ENCODE data around the gene GATA3. TPM values are rescaled to one million over a fixed set of nuclear protein-coding genes. Genes with fewer than 3 reads are reported as not detected.

Gene GATA3
- total RNA-seq, 1 donor: not detected

DNA sequence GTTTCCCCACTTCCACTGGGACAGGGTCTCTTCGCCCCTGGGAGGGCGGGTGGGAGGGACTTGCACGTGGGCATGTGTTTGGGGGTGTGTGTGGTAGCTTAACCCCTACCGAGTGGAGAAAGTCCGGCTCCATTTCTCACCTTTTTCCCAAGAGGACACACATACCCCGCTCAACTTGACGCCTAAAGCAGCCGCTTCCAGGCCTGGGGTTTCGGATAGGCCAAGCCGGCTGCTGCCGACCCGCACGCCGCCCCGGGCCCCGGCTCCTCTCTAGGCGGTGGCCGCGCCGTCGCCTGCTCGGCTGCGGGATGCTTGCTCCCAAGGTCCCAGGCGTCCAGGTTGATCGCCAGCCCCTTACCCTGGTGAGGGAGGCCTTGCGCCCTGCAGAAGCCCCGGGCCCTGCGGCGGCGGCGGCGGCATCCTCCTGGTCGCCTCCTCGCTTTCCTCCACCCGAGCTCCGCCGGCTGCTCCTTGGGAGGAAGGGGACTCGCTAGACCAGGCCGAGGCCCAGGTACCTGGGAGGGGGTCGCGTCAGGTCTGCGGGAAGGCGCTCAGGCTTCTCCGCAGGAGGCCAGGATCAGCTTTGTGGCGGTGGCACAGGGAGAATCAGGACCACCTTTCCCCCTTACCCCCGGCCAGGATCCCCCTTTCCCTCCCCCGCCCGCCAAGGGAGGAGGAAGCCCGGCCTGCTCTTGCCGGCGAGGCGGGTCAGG is 3.2 kb upstream of the GATA3 start:
- Histone ChIP-seq H3K4me2 (ENCODE audit: insufficient read depth, low read length) (no peak overlapping the region), H3K4me1 (ENCODE audit: insufficient read depth, low read length) (peaks cover 6% of the 10 kb centered on the region), H3K79me2 (ENCODE audit: insufficient read depth, low read length) (no peaks in the 10 kb centered on the region), H3K9me3 (ENCODE audit: low read depth, low read length) (no peaks in the 10 kb centered on the region), H2AFZ (ENCODE audit: low read length) (no peak overlapping the region), H3K36me3 (ENCODE audit: insufficient read depth, low read length) (no peaks in the 10 kb centered on the region), H3K27ac (ENCODE audit: low read depth, low read length) (no peak overlapping the region), H4K20me1 (ENCODE audit: insufficient read depth, low read length) (no peaks in the 10 kb centered on the region), H3K4me3 (ENCODE audit: insufficient read depth, low read length) (no peak overlapping the region), H3K27me3 (ENCODE audit: insufficient read depth, low read length) (peaks cover 94% of the 10 kb centered on the region)
- TF ChIP-seq, protein P1, sequence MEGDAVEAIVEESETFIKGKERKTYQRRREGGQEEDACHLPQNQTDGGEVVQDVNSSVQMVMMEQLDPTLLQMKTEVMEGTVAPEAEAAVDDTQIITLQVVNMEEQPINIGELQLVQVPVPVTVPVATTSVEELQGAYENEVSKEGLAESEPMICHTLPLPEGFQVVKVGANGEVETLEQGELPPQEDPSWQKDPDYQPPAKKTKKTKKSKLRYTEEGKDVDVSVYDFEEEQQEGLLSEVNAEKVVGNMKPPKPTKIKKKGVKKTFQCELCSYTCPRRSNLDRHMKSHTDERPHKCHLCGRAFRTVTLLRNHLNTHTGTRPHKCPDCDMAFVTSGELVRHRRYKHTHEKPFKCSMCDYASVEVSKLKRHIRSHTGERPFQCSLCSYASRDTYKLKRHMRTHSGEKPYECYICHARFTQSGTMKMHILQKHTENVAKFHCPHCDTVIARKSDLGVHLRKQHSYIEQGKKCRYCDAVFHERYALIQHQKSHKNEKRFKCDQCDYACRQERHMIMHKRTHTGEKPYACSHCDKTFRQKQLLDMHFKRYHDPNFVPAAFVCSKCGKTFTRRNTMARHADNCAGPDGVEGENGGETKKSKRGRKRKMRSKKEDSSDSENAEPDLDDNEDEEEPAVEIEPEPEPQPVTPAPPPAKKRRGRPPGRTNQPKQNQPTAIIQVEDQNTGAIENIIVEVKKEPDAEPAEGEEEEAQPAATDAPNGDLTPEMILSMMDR (IDR thresholded peaks at IDR 0.05; ENCODE audit: extremely low read depth, low read depth, low read length): no peak
- peak; percentile 89 for DNase-seq (ENCODE audit: insufficient read length, low spot score, missing footprints)

DNA sequence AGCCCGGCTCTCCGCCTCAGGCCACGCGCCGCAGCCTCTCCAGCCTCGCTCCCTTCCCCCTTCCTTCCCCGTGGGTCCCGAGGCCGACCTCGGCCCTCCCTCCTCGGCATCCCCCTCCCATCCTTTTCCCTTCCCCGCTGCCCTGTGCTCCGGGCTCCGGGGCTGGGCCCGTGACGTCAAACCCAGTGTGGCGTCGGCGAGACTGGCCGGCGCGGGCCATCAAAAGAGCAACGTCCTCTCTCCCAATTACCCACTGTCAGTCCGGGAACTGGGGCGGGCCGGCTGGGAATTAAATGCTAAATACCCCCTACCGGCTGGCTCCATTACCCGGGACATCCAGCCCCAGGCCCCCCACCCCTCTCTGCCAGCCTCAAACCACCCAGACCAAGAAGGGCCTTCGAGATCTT is 2.6 kb upstream of the GATA3 start:
- TF ChIP-seq, protein P1 (IDR thresholded peaks at IDR 0.05; ENCODE audit: extremely low read depth, low read depth, low read length): no peak
- Histone ChIP-seq H3K79me2 (ENCODE audit: insufficient read depth, low read length) (no peaks in the 10 kb centered on the region), H3K4me1 (ENCODE audit: insufficient read depth, low read length) (peaks cover 6% of the 10 kb centered on the region), H3K9me3 (ENCODE audit: low read depth, low read length) (no peaks in the 10 kb centered on the region), H3K4me2 (ENCODE audit: insufficient read depth, low read length) (no peak overlapping the region), H3K36me3 (ENCODE audit: insufficient read depth, low read length) (no peaks in the 10 kb centered on the region), H3K4me3 (ENCODE audit: insufficient read depth, low read length) (no peak overlapping the region), H2AFZ (ENCODE audit: low read length) (no peak overlapping the region), H3K27ac (ENCODE audit: low read depth, low read length) (no peak overlapping the region), H4K20me1 (ENCODE audit: insufficient read depth, low read length) (no peaks in the 10 kb centered on the region), H3K27me3 (ENCODE audit: insufficient read depth, low read length) (peaks cover 93% of the 10 kb centered on the region)
- peak; percentile 81 for DNase-seq (ENCODE audit: insufficient read length, low spot score, missing footprints)

DNA sequence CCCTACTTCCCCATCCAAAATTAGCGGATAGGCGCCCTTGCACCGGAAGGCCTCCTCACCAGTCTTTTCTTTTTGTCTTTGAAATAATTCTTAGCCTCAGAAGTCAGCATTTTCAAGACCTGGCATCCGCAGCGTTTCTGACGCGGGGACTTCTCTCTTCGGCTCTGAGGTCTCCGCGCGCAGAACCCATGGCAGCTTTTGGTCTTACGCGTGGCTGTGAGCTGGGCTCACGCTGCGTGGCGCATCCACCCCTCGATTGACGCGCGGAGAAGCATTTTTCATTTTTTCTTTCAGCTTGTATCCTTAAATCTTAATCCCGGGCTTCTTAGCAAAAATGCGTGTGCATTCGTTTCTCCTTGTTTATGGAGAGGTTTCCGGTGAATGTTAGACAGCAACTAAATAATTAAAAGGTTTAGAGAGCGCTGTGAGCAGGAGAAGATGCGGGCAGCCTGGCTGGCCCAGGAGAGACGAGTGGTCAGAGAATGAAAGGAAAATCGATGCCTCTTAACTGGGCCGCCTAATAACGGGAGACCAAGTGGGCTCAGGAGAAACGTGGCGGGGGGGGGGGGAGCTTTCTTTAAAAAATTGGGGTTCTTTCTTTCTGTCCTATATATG is 2.0 kb upstream of the GATA3 start:
- DNase-seq (ENCODE audit: insufficient read length, low spot score, missing footprints): peak; percentile 85
- Histone ChIP-seq H3K4me3 (ENCODE audit: insufficient read depth, low read length) (no peak overlapping the region), H3K27ac (ENCODE audit: low read depth, low read length) (no peak overlapping the region), H3K4me1 (ENCODE audit: insufficient read depth, low read length) (peaks cover 6% of the 10 kb centered on the region), H3K36me3 (ENCODE audit: insufficient read depth, low read length) (no peaks in the 10 kb centered on the region), H2AFZ (ENCODE audit: low read length) (no peak overlapping the region), H3K4me2 (ENCODE audit: insufficient read depth, low read length) (peak overlapping the region; percentile 7), H3K27me3 (ENCODE audit: insufficient read depth, low read length) (peaks cover 89% of the 10 kb centered on the region), H4K20me1 (ENCODE audit: insufficient read depth, low read length) (no peaks in the 10 kb centered on the region), H3K9me3 (ENCODE audit: low read depth, low read length) (no peaks in the 10 kb centered on the region), H3K79me2 (ENCODE audit: insufficient read depth, low read length) (no peaks in the 10 kb centered on the region)
- TF ChIP-seq, protein P1 (IDR thresholded peaks at IDR 0.05; ENCODE audit: extremely low read depth, low read depth, low read length): no peak

DNA sequence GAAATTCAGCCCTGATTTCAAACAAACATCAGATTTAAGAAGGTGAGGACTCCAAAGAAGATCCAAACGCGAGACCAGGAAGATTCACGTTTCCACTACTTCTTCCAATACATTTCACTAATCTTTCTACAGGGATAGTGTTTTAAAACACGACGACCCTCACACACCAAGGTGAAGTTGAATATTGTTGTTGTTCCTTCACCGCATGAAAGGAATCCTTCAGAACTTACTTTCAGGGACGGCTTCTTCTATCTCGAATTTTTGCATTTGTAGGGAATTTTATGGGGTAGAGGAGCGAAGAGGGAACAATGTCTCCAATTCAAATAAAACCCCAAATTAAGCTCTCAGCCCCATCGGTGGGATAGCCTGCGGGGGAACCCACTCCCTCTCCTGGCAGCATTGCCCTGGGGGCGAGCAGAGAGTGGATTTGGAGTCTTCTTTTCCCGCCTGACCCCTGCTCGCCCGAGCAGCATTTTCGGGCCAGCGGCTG is 1.5 kb upstream of the GATA3 start:
- H3K27ac ChIP-seq (ENCODE audit: low read depth, low read length): no peak overlapping the region
- peaks cover 6% of the 10 kb centered on the region for H3K4me1 ChIP-seq (ENCODE audit: insufficient read depth, low read length)
- no peaks in the 10 kb centered on the region for H3K9me3 ChIP-seq (ENCODE audit: low read depth, low read length)
- TF ChIP-seq, protein P1 (IDR thresholded peaks at IDR 0.05; ENCODE audit: extremely low read depth, low read depth, low read length): peak; percentile 29
- peaks cover 86% of the 10 kb centered on the region for H3K27me3 ChIP-seq (ENCODE audit: insufficient read depth, low read length)
- no peaks in the 10 kb centered on the region for H3K79me2 ChIP-seq (ENCODE audit: insufficient read depth, low read length)
- H3K4me3 ChIP-seq (ENCODE audit: insufficient read depth, low read length): no peak overlapping the region
- peak overlapping the region; percentile 77 for H3K4me2 ChIP-seq (ENCODE audit: insufficient read depth, low read length)
- no peaks in the 10 kb centered on the region for H3K36me3 ChIP-seq (ENCODE audit: insufficient read depth, low read length)
- H2AFZ ChIP-seq (ENCODE audit: low read length): no peak overlapping the region
- DNase-seq (ENCODE audit: insufficient read length, low spot score, missing footprints): no peak
- no peaks in the 10 kb centered on the region for H4K20me1 ChIP-seq (ENCODE audit: insufficient read depth, low read length)
